BJ (cell line): ENCODE measurements around the gene TMEM14A. TPM values are rescaled to one million over a fixed set of nuclear protein-coding genes. Genes with fewer than 3 reads are reported as not detected.

ENCODE experiments used
- CTCF ChIA-PET: fragments of 350-600 bp; formaldehyde crosslinking; extraction: SDS; loops from one replicate; lab custom pipeline; 2021; ENCODE audit warnings: antibody characterized with exemption, inconsistent platforms; lab: Yijun Ruan, JAX
- POLR2A ChIA-PET: fragments of 300-600 bp; sonication (Branson Sonifier 250); formaldehyde crosslinking; extraction: SDS; loops from one replicate; lab custom pipeline; 2021; ENCODE audit warnings: antibody characterized with exemption; lab: Charles Lee
- DNase-seq: peaks from one replicate; pipeline ENCODE4 v3.0.0-alpha.2; 2011; ENCODE audit warnings: low read depth
- H3K27me3 ChIP-seq: 2 replicates; pipeline ENCODE4 v1.6.0; 2011; ENCODE audit warnings: low read length; ENCODE audit not compliant: control insufficient read depth, insufficient read depth
- H3K36me3 ChIP-seq: 2 replicates; pipeline ENCODE4 v1.5.1; 2011; ENCODE audit warnings: low read length; ENCODE audit not compliant: control insufficient read depth, insufficient read depth
- H3K4me3 ChIP-seq: 2 replicates; pipeline ENCODE4 v1.5.1; 2011; ENCODE audit warnings: low read depth, mild to moderate bottlenecking, control low read depth, low read length
- polyA plus RNA-seq: library from polyadenylated mRNA; depleted of rRNA; stranded (reverse); fragments of >200 nt; gene quantifications from 2 replicates; pipeline ENCODE4 v1.2.3, GENCODE V29; 2011
- TF ChIP-seq, protein P1 (sequence below): IDR thresholded peaks from 2 replicates; pipeline ENCODE4 v1.5.1; 2011; ENCODE audit warnings: low read depth, mild to moderate bottlenecking, control low read depth, inconsistent platforms, low read length, moderate library complexity; ENCODE audit not compliant: insufficient read depth

TMEM14A gene
- polyA plus RNA-seq, 1 experiment: 20.4 TPM

DNA sequence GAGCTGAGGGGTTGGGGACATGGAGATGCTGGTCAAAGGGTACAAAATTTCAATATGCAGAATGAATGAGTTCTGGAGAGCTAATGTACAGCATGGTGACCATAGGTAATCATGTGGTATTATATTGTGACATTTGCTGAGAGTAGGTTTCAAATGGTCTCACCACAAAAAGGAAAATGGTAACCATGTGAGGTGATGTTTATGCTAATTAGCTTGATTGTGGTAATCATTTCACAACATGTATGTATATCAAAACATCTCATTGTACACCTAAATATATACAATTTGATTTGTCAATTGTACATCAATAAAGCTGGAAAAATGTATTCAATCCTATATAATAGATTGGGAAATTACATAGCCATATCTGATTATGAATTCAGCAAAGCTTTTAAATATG lies 29.5 kb upstream of the TMEM14A start:
- TF ChIP-seq, protein P1, sequence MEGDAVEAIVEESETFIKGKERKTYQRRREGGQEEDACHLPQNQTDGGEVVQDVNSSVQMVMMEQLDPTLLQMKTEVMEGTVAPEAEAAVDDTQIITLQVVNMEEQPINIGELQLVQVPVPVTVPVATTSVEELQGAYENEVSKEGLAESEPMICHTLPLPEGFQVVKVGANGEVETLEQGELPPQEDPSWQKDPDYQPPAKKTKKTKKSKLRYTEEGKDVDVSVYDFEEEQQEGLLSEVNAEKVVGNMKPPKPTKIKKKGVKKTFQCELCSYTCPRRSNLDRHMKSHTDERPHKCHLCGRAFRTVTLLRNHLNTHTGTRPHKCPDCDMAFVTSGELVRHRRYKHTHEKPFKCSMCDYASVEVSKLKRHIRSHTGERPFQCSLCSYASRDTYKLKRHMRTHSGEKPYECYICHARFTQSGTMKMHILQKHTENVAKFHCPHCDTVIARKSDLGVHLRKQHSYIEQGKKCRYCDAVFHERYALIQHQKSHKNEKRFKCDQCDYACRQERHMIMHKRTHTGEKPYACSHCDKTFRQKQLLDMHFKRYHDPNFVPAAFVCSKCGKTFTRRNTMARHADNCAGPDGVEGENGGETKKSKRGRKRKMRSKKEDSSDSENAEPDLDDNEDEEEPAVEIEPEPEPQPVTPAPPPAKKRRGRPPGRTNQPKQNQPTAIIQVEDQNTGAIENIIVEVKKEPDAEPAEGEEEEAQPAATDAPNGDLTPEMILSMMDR: no peak
- CTCF ChIA-PET: interaction anchor here (0.8 to 3.8 kb wide), 6 partner anchors 8 to 225 kb away, joined by 3 to 37 read pairs (median 4); no protein-coding TSS in a partner anchor
- POLR2A ChIA-PET: no interaction called here
- Histone ChIP-seq H3K36me3 (no peaks in the 10 kb centered on the region), H3K4me3 (no peak overlapping the region), H3K27me3 (no peaks in the 10 kb centered on the region)
- no peak for DNase-seq

DNA sequence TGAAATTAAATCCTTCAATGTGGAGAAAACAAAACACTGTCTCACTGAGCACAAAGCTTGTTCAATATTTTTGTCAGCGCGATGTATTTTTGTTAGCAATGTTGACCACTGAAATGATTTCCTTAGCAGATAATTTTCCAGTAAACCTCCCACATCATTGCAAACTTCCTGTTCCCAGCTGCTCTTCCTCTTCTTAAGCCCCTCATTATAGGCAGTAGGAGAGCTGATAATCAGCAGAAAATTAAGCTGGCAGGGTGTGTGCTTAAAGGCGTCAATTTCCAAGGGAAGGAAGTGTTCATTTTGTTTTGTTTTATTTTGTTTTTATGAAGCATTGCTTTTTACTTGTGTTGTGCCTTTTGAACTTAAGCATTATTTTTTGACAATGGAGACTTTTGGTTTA lies 29.1 kb upstream of the TMEM14A start:
- Histone ChIP-seq H3K36me3 (no peaks in the 10 kb centered on the region), H3K27me3 (no peaks in the 10 kb centered on the region), H3K4me3 (no peak overlapping the region)
- CTCF ChIA-PET: interaction anchor here (0.8 to 3.8 kb wide), 6 partner anchors 8 to 225 kb away, joined by 3 to 37 read pairs (median 4); no protein-coding TSS in a partner anchor
- POLR2A ChIA-PET: no interaction called here
- no peak for DNase-seq
- TF ChIP-seq, protein P1: no peak

DNA sequence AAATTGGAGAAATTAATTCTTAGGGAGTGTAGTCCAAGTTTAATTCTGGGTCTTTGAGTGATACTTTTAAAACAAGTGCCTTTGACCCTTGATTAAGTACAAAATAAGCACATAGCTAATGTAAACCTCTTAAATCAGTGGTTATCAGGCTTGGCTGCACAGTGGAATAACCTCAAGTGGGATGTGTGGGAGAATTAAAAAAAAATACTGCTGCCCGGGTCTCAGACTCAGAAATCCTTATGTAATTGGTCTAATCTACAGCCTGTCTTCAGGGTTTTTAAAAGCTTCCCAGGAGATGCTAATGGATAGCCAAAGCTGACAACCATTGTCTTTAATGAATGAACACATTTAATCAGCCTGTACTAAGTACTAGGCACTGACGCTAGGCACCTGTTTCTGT lies 28.5 kb upstream of the TMEM14A start:
- Histone ChIP-seq H3K4me3 (no peak overlapping the region), H3K27me3 (no peaks in the 10 kb centered on the region), H3K36me3 (no peaks in the 10 kb centered on the region)
- POLR2A ChIA-PET: interaction anchor here (0.6 kb wide), 1 partner anchor 47 kb away, joined by 3 read pairs; no protein-coding TSS in a partner anchor
- TF ChIP-seq, protein P1: no peak
- no peak for DNase-seq
- CTCF ChIA-PET: interaction anchor here (0.8 to 3.8 kb wide), 4 partner anchors 9 to 226 kb away, joined by 3 to 37 read pairs (median 5); no protein-coding TSS in a partner anchor

DNA sequence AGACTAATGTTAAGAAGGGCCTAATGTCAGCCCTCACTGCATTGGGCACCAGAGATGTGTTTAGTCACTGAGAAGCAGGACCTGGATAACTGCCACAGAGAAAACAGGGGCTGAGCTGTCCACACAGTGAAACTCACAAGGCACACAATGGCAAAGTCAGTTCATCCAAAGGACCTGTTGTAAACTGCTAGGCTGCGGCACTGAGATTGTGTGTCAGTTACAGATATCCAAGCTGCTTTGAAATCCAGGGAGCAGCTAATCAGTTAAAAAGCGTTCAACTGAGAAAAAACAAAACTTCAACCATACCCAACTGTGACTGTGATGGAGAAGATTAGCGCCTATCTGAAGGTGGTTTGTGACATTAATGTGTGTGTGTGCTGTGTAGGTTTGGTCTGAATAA lies 27.8 kb upstream of the TMEM14A start:
- TF ChIP-seq, protein P1: no peak
- POLR2A ChIA-PET: no interaction called here
- CTCF ChIA-PET: interaction anchor here (1.0 to 3.8 kb wide), 2 partner anchors 8 to 243 kb away, joined by 3 to 37 read pairs; no protein-coding TSS in a partner anchor
- H3K4me3 ChIP-seq: no peak overlapping the region
- DNase-seq: no peak
- H3K27me3 ChIP-seq: no peaks in the 10 kb centered on the region
- no peaks in the 10 kb centered on the region for H3K36me3 ChIP-seq

DNA sequence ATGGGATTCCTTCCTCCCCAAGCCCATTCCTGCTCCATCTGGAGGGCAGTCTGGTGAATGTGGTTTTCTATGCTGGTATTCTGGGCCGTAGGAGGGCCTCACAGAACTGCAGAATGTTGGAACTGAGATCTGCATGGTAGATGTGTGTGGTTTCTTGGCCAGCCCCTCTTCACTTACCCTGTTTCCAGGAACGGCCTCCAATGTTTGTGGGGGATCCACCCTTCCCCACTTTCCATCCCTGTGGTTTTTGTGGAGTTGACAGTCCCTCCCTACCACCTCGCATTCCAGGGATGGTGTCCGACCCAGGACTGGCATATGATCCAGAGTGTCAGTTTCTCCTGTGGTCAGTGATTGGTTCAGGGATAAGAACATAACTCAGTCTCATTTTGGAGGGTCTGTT lies 26.7 kb upstream of the TMEM14A start:
- ChIA-PET POLR2A (no interaction called here), CTCF (no interaction called here)
- TF ChIP-seq, protein P1: no peak
- Histone ChIP-seq H3K27me3 (no peaks in the 10 kb centered on the region), H3K4me3 (no peak overlapping the region), H3K36me3 (no peaks in the 10 kb centered on the region)
- no peak for DNase-seq
